Superior temporal gyrus (tissue), 1 donor: ENCODE measurements around the gene MBOAT2.

Experiments used
- DNase-seq: peaks from one replicate; pipeline ENCODE4 v3.0.0-alpha.2; 2016; ENCODE audit errors: extremely low spot score

Gene MBOAT2

GRCh38 chr2:9017411-9017810, 13.9 kb upstream of the MBOAT2 start:
- no peak for DNase-seq

GRCh38 chr2:9015998-9016397, 12.5 kb upstream of the MBOAT2 start:
- no peak for DNase-seq

GRCh38 chr2:9013403-9013802, 9.9 kb upstream of the MBOAT2 start:
- DNase-seq: no peak

GRCh38 chr2:9010866-9011265, 7.4 kb upstream of the MBOAT2 start:
- no peak for DNase-seq

GRCh38 chr2:9008951-9009664, 5.6 kb upstream of the MBOAT2 start:
- peak; percentile 31 for DNase-seq

- no peak for DNase-seq
Observed at GRCh38 chr2:9006368-9006767, 2.9 kb upstream of the MBOAT2 start.

- DNase-seq: no peak
Observed at GRCh38 chr2:9004338-9005204, 1.1 kb upstream of the MBOAT2 start.

GRCh38 chr2:9003366-9003615, 193 bp downstream of the MBOAT2 start:
- DNase-seq: no peak

GRCh38 chr2:9002637-9003365, 683 bp downstream of the MBOAT2 start:
- DNase-seq: peak; percentile 67

- DNase-seq: peak; percentile 64
Observed at GRCh38 chr2:9002313-9002636, 1.2 kb downstream of the MBOAT2 start.

- no peak for DNase-seq
Observed at GRCh38 chr2:9001778-9002177, 1.7 kb downstream of the MBOAT2 start.

GRCh38 chr2:9001229-9001628, 2.3 kb downstream of the MBOAT2 start:
- no peak for DNase-seq

GRCh38 chr2:9000442-9000841, 3.0 kb downstream of the MBOAT2 start:
- DNase-seq: no peak

GRCh38 chr2:8999797-9000196, 3.7 kb downstream of the MBOAT2 start:
- no peak for DNase-seq

GRCh38 chr2:8999102-8999446, 4.4 kb downstream of the MBOAT2 start:
- DNase-seq: no peak

- no peak for DNase-seq
Observed at GRCh38 chr2:8998418-8999101, 4.9 kb downstream of the MBOAT2 start.

GRCh38 chr2:8997631-8998030, 5.9 kb downstream of the MBOAT2 start:
- DNase-seq: no peak

- no peak for DNase-seq
Observed at GRCh38 chr2:8997108-8997507, 6.4 kb downstream of the MBOAT2 start.

GRCh38 chr2:8996006-8996405, 7.5 kb downstream of the MBOAT2 start:
- DNase-seq: no peak

GRCh38 chr2:8994386-8994785, 9.1 kb downstream of the MBOAT2 start:
- DNase-seq: no peak

- DNase-seq: no peak
Observed at GRCh38 chr2:8993902-8994278, 9.6 kb downstream of the MBOAT2 start.

GRCh38 chr2:8993196-8993901, 10.1 kb downstream of the MBOAT2 start:
- no peak for DNase-seq
